Stimulated activated CD8-positive, alpha-beta memory T cell treated with anti-CD3 and anti-CD28 coated beads, Interleukin-12 subunit alpha, Interleukin-12 subunit beta, amount 100 ng/mL, for 24 hours (primary cell): ENCODE results near the gene CUL4A.

Experiments used
- DNase-seq: peaks from one replicate; pipeline ENCODE4 v3.0.0-alpha.2; 2020; ENCODE audit errors: extremely low read depth

CUL4A gene

DNA sequence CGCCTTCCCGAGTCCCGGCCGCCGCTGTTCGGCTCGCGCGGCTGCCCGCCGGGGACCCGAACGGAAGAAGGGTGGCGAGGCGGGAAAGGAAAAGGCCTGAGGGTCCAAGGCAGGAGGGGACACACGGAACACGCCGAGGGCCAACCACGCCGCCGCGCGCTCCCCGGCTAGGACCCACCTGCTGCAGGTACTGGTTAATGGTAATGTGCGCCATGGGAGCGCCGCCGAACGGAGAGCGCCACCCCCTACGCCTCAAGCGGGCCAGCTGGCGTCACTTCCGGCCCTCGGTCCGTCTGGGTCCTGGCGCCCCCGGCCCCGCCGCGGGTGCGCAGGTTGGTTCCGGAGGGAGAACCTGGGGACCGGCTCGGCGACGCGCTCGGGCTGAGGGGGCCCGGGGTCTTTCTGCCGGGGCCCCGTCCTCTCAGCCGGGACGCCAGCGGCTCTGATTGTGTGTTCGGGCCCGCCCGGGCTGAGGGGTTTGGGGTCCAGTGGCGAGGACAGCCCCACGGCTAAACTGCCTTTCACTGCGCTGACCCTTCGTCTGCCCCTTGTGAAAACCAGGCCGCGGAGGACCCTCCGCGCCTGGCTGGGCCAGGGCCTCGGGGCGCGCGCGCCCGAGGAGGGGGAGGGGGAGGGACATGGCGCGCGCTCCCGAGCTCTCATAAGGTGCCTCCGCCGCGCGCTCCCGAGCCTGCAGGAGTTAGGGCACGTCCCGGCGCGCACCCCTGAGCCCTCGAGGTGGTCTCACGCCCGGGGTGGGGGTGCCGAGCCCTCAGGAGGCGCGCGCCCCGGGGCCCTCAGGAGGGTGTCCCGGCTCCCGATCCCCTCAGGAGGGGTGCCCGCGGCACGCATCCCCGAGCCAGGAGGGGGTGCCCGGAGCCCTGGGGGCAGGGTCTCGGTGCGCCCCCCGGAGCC lies 735 bp upstream of the CUL4A start, which contains the start of gene PCID2:
Gene PCID2 (minus strand): TSS at position 249 of the 915 bp plus-strand sequence. CDS start 35 bp downstream, at position 214.
- DNase-seq = peak; percentile 75

DNA sequence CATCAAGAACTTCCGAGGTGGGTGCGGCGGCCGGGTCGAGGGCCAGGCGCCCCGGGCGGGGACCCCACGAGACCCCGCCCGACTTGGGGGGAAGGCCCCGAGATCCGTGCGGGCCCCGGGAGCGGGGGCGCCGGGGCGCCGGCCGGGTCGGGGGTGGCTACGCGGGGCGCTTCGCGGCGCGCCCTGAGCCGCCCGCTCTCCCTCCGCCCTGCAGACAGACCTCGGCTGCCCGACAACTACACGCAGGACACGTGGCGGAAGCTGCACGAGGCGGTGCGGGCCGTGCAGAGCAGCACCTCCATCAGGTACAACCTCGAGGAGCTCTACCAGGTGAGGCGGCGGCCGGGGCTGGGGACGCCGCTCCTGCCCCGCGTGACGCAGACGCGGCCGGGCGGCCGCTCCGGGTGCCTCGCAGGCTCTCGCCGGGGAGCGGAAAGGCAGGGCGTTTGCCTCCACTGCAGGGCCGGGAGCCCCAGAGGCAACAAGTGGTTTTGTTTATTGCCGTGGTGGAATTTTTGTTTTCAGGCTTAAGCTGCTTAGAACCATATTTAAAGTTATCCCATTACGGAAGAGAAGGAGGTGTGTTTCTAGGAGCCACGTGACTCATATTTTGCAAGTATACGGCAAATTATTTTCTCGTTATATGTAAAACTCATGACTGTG lies 477 bp downstream of the CUL4A start:
- peak; percentile 39 for DNase-seq

DNA sequence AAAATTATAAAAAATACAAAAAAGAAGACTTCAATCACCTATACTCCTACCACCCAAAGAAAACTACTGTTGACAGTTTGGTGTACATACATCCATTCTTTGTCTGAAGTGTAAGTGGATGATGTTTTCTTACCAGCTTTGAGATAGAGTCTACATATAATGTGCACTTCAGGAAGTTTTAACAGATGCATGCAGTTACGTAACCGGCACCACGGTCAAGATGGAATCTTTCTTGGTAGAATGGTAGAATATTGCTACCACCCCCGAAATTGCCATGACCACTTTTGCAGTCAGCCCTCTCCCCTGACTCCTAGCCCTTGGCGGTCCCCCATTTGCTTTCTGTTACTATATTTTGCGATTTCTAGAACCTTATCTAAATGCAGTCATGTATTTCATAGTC lies 1.4 kb downstream of the CUL4A start:
- DNase-seq = no peak

DNA sequence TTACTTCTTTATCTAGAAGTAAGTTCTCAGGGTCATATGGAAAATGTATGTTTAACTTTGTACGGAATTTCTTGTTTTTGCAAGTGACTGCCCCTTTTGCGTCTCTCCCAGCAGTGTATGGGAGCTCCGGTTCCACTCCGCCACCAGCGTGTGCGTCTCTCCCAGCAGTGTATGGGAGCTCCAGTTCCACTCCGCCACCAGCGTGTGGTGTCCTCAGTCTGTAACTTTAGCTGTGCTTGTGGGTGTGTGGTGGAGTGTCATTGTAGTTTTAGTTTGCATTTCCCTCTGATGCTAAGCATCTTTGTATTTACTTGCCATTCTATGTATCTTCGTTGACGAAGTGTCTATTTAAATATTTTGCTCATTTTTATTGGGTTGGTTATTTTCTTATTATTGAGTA lies 2.4 kb downstream of the CUL4A start:
- DNase-seq = no peak

DNA sequence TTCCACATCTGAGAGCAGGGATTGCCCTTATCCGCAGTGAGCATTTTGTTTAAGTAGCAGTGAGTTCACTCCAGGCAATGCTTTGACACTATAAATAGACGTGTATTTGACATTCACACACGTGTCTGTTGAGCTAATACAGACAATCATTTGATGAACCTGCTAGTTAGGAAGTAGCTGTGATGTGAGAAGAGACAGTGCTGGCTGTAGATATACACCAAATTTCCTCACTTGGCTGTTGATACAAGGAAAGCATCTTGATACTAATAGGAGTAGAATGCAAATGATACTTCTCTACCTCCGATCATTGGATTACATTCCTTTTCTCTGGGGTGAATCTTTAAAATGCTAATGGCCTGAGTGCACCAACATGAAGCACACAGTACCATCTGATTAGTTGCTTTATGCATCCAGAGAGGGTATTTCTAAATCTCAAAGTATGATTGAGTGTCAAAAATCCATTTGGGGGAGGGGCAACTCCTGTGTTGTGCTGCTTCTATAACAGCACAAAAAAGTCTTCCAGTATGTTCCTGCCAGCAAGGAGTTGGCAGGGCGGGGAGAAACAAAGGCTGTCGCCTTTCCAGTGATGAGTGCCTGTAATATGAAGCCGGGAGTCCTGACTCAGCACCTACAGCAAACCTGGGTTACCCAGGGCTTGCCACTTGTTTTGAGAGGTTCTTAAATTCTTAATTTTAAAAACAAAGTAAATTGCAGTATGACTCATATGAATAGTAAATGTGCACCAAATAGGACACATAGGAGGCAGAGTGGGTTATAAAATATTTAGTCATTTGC lies 7.0 kb downstream of the CUL4A start:
- no peak for DNase-seq

DNA sequence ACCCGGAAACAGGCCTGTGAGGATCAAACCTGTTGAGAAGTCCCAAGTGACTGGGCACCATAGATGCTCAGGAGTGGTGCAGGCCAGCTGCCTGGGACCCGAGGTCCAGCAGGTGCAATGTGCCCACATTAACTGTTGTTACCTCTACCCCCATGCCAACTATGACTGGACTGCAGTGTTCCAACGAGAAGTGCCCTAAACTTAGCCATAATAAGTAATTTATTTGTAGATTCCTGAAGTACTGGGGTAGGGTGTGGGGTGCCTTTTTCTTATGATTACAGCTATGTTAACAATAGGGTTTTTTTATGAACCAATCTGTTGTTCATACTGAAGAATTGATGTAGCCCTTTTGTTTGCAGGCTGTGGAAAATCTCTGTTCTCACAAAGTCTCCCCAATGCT lies 9.2 kb downstream of the CUL4A start:
- no peak for DNase-seq

DNA sequence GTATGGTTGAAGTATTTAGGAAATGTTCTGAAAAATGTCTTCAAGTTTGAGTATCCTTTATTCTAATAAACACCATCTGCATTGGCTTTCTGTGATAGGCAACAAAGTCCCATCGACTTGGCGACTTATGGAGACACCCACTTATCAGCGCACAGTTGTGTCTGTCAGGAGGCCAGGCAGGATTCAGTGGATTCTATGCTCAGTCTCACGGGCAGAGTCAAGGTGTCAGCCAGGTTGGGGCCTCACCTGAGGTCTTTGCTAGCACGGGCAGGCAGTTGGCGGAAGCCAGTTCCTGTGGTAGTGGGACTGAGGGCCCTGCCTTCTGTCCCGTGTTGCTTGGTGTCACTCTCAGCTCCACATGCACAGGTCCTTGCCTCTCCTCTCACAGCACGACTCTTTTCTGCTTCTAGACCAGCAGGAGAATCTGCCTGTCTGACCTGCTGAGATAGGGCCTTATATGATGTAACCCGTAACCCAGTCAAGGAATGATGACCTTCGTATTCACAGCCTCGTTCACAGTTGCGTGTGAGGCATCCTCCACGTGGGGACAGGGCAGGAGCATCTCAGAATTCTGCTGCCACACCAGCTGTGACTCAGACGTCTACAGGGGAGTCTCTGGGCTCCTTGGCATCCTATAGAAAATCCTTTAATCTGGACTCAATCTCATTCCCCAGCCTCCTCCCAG lies 10.0 kb downstream of the CUL4A start:
- no peak for DNase-seq

DNA sequence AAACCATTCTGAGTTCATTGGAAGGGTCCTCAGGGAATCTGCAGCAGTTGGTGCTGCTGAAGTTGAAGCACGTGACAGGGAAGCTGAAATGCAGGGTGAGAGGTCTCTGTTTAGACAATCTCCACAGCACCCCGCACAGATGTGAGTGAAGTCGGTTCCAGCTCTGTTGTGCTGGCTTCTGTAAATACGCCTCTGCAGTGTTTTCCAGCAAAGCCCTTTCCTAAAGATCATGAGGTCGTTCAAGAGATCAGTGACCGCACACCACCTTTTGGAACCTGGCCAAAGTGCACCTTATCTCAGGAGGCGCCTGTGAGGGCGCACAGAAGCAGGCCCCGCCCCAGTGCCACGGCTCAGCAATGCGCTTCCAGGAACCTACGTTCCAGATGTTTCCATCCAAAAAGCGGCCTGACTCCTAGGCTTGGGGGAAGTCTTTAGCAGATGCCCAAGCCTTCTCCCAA lies 10.8 kb downstream of the CUL4A start:
- no peak for DNase-seq

DNA sequence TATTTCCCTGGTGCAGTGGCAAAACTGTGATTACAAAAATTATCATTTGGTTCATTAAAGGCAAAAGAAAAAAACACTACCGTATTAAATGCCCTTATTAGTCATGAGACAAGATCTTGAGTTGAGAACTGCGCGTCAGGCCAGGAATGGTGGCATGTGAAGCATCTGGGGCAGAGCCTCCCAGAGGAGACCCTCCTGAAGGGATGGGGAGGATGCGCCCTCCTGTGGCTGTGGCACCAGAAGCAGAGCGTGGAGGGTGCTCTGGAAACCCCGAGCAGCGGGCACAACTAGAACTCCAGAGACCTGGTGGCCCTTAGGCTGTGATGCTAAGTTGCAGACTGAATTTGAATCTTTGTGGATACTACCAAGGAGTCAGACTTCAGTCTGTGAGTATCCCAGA lies 11.5 kb downstream of the CUL4A start:
- DNase-seq = no peak

DNA sequence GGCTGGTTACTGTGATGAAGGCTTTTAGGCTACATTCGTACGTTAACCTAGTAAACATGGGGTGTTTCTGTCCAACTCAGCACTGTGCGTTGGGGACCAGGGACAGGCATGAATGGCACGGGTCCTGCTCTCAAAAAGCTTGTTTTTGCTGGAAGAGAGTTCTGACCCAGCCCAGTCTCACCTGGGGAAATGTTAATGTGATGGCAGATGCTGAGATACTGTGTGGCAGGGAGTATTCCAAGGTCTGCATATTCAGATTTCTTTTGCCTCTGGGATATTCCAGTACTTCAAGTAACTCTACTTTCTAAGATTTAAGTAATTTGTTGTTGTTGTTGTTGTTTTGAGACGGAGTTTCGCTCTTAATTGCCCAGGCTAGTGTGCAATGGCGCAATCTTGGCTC lies 13.7 kb downstream of the CUL4A start:
- no peak for DNase-seq

DNA sequence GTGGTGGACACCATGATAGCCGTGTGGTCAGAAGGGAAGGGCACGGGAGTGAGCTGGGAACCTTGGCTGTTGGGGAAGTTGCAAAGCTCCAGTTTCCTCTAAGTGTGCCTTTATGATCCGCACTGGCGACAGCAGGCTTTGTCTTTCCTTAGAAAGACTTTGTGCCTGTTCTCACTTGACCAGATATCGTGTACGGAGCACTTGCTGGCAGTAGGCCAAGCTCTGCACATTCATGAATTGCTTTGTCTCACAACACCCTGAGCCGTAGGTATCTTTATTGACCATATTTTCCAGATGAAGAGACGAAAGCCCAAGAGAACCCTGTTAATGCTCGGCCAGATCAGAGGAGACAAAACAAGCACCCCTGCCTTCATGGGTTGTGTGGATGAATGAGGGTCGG lies 15.1 kb downstream of the CUL4A start:
- DNase-seq = no peak

DNA sequence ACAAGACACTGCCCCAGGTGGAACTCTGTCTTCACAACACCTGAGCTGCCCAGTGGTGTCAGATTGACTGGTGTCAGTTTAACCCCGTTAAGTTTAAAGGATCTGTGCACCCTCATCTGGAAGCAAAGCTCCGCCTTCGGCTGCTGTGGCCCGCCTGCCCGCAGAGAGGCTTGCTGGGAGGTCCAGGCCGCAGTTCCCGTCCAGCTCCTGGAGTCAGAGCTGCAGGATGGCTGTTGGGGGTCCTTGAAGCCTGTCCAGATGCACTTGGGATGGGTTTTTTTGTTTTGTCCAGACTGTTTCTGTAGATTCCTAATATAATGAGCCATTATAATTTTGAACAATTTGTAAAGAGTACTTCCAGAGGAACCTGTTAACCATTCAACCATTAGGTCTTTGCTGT lies 16.1 kb downstream of the CUL4A start:
- DNase-seq = no peak

DNA sequence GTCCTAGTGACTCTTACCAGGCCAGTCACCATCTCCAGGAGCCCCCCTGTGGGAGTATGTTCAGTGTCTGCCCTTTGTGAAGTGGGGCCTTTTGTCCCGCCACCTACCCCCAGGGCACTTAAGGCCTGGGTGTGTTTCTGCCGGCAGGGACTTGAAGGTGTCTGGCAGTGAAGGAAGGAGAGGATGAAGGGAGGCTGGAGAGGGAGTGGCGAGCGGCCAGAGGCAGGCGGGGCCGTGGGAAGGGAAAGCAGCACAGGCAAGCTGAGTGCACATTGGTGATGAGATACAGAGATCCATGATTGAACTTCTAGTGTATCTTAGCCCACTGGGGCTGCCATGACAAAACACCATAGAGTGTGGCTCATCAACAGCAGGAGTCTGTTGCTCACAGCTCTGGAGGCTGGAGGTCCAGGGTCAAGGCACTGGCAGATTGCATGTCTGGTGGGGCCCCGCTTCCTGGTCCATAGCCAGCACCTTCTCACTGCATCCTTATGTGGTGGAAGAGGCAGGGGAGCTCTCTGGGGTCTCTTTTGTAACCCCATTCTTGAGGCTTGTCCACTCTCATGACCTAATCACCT lies 17.5 kb downstream of the CUL4A start:
- DNase-seq = no peak

DNA sequence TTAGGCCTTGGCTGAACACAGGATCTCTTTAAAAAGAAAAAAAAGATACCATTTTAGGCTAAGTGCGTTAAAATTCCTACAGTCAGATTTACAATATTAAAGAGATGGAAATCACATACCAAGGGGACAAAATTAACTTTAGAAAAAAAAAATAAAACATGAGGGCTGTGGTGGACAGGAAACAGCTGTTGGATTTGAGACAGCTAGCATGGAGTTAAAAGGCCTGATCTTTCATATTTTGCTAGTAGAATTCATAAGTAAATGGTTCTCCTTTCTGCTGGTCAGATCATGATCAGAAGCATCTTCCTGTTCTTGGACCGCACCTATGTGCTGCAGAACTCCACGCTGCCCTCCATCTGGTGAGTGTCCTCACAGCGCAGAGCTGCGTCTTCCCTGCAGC lies 19.7 kb downstream of the CUL4A start:
- DNase-seq = no peak

DNA sequence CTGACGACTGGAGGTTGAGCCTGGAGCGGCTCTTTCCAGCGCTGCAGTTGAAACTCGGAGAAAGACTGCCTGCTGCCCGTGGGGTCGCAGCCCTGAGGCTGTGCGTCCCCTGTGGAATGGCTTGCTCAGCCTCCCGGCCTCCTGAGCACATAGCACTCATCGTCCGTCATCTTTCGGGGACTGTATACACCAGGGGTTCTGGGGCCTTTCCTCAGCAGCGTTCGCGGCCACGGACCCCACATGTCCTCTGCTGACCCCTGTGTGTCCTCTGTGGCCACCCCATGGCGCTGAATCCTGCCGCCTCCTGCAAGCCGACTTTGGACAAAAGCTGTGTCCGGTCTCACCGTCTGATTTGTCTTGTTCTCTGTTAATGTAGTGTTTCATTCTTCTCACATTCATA lies 20.4 kb downstream of the CUL4A start:
- DNase-seq = no peak

DNA sequence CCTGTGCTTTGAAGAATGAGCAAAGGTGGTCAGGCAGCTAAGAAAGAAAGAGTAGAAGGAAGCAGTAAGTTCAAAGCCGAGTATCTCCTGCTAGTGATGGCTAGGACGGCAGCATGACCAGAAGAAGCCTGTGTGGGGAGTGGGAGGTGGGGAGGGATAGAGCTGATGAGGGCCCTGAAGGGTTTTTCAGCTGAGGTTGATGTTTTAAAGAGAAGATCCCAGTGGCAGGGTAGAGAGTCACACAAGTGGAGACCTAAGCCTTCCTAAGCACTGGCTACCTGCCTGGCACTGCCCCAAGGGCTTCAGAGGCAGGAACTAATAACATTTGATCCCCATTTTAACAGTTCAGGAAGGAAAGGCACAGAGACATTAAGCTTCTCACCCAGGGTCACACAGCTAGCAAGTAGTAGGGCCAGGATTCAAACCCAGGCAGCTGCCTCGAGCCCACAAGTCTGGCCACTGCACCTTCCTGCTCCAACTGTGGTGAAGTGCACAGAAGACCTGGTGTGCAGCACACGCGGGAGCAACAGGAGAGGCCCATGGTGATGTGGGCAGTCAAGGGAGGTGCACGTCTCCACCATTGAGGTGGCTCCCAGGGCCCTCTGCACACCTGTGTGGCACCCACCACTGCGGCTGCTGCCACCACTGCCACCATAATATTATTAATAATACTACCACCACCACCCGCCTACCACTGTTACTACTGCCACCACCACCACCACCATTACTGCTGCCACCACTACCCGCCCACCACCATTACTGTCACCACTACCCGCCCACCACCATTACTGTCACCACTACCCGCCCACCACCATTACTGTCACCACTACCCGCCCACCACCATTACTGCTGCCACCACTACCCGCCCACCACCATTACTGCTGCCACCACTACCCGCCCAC lies 22.1 kb downstream of the CUL4A start:
- no peak for DNase-seq

DNA sequence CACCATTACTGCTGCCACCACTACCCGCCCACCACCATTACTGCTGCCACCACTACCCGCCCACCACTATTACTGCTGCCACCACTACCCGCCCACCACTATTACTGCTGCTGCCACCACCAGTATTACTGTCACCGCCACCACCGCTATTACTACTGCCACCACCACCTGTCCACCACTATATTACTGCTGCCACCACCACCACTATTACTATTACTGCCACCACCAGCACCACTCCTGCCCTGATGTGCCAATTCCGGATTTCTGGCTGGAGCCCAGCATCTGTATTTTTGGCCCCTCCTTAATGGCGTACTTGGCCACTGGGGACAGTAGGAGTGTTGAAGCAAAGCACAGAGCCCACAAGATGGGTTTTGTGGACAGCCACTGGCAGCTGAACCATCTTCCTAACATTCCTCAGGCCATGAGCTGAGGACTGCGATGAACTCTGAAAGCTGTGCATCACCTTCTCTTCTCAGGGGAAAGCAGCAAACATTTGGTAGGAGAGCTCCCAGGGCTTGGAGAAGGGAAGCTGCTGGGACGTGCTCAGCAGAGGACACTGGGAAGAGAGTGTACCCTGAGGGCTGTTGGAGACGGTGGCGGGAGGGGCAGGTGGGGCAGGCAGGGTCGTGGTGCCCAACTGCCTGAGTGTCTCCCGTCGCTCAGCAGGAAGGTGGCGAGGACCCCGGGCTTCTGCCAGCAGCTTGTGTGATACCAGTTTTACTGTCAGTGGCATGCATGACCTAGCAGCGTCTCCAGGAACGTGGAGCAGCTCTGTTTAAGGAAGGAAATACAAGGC lies 23.0 kb downstream of the CUL4A start:
- DNase-seq = no peak

DNA sequence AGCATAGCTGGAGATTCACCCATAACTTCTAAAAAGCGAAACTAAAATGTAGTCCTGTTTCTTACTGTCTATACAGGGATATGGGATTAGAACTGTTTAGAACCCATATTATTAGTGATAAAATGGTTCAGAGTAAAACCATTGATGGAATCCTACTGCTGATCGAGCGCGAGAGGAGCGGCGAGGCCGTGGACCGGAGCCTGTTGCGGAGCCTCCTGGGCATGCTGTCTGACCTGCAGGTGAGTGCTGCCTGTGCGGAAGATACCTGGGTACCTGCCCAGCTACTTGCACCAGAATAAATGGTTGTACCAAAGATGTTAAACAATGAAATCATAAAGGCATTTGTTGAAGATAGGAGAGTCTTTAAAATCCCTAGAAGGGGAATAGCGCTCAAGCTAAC lies 23.7 kb downstream of the CUL4A start:
- DNase-seq = no peak

DNA sequence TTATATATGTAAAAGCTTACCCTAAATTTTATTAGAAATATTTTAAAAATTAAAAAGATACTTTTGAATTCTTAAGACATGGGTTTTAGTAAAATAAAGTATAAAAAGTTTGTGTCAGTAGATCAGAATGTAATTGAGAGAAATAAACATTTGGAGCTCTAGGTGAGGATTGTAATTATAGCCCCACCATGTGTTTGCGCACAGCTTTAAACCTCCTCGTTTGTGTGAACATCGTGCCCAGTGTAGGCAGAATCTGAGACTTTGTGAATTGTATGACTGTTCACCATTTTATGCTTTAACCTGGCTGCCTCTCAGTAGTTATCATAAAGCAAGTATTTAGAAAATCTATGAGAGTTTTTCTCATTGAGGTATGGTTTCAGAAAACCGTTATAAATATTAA lies 29.1 kb downstream of the CUL4A start:
- DNase-seq = no peak
